Measurements from ENCODE around the gene SASH1.

GRCh38 chr6:148423601-148424270 is 81.1 kb downstream of the SASH1 start:
- TF ChIP-seq, protein P1, sequence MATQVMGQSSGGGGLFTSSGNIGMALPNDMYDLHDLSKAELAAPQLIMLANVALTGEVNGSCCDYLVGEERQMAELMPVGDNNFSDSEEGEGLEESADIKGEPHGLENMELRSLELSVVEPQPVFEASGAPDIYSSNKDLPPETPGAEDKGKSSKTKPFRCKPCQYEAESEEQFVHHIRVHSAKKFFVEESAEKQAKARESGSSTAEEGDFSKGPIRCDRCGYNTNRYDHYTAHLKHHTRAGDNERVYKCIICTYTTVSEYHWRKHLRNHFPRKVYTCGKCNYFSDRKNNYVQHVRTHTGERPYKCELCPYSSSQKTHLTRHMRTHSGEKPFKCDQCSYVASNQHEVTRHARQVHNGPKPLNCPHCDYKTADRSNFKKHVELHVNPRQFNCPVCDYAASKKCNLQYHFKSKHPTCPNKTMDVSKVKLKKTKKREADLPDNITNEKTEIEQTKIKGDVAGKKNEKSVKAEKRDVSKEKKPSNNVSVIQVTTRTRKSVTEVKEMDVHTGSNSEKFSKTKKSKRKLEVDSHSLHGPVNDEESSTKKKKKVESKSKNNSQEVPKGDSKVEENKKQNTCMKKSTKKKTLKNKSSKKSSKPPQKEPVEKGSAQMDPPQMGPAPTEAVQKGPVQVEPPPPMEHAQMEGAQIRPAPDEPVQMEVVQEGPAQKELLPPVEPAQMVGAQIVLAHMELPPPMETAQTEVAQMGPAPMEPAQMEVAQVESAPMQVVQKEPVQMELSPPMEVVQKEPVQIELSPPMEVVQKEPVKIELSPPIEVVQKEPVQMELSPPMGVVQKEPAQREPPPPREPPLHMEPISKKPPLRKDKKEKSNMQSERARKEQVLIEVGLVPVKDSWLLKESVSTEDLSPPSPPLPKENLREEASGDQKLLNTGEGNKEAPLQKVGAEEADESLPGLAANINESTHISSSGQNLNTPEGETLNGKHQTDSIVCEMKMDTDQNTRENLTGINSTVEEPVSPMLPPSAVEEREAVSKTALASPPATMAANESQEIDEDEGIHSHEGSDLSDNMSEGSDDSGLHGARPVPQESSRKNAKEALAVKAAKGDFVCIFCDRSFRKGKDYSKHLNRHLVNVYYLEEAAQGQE (IDR thresholded peaks at IDR 0.05; ENCODE audit: borderline replicate concordance): no peak
- TF ChIP-seq CTCF (IDR thresholded peaks at IDR 0.05; ENCODE audit: poor library complexity, severe bottlenecking) (no peak), POLR2AphosphoS5 (IDR thresholded peaks at IDR 0.05) (no peak), EZH2 (IDR thresholded peaks at IDR 0.05; ENCODE audit: borderline replicate concordance, insufficient read depth, low read length, poor library complexity, severe bottlenecking) (no peak), SMC3 (conservative IDR thresholded peaks at IDR 0.05; ENCODE audit: poor library complexity) (no peak), RAD21 (conservative IDR thresholded peaks at IDR 0.05) (no peak), EP300 (conservative IDR thresholded peaks at IDR 0.05; ENCODE audit: poor library complexity, severe bottlenecking) (no peak), TAF1 (IDR thresholded peaks at IDR 0.05; ENCODE audit: low read depth) (no peak), MXI1 (conservative IDR thresholded peaks at IDR 0.05; ENCODE audit: poor library complexity, severe bottlenecking) (no peak)

All from neural cell (in vitro differentiated cells).